Neuronal stem cell (in vitro differentiated cells): ENCODE measurements around the gene TMED3. TPM values are rescaled to one million over a fixed set of nuclear protein-coding genes. Genes with fewer than 3 reads are reported as not detected.
A peak's percentile ranks its signal among the peaks of the same experiment; 100 is the strongest.

ENCODE experiments used
- DNase-seq: peaks from one replicate; pipeline ENCODE4 v3.0.0-alpha.2; 2013; ENCODE audit warnings: low spot score
- H2AFZ ChIP-seq: one replicate; pipeline ENCODE4 v1.6.1; 2013; ENCODE audit warnings: mild to moderate bottlenecking, low read length, inconsistent platforms
- H2AK5ac ChIP-seq: 2 replicates; pipeline ENCODE4 v1.6.1; 2013; ENCODE audit warnings: low read depth, mild to moderate bottlenecking, inconsistent platforms, low read length, moderate library complexity, mixed read lengths
- H2BK120ac ChIP-seq: 2 replicates; pipeline ENCODE4 v1.6.1; 2013; ENCODE audit warnings: low read depth, mild to moderate bottlenecking, inconsistent platforms, low read length, moderate library complexity, mixed read lengths
- H2BK12ac ChIP-seq: one replicate; pipeline ENCODE4 v1.6.1; 2013; ENCODE audit warnings: low read length, inconsistent platforms
- H2BK15ac ChIP-seq: 2 replicates; pipeline ENCODE4 v1.6.1; 2013; ENCODE audit warnings: mild to moderate bottlenecking, low read length, inconsistent platforms, mixed read lengths
- H2BK5ac ChIP-seq: one replicate; pipeline ENCODE4 v1.6.1; 2013; ENCODE audit warnings: inconsistent platforms, mild to moderate bottlenecking, low read length, moderate library complexity
- H3K14ac ChIP-seq: one replicate; pipeline ENCODE4 v1.6.1; 2013; ENCODE audit warnings: low read length, inconsistent platforms
- H3K18ac ChIP-seq: 2 replicates; pipeline ENCODE4 v1.6.1; 2013; ENCODE audit warnings: low read length, inconsistent platforms
- H3K23ac ChIP-seq: 2 replicates; pipeline ENCODE4 v1.6.1; 2013; ENCODE audit warnings: low read depth, mild to moderate bottlenecking, mixed read lengths, low read length, inconsistent platforms; ENCODE audit not compliant: poor library complexity
- H3K27ac ChIP-seq: replicated peaks from 3 replicates; pipeline ENCODE4 v1.5.1; 2013; ENCODE audit warnings: low read length, inconsistent platforms
- H3K27me3 ChIP-seq, 3 experiments: 2 replicates each; pipeline ENCODE4 v1.6.1; 2013; ENCODE audit warnings: low read length in 3 of 3, mild to moderate bottlenecking in 2 of 3, inconsistent platforms in 1 of 3, low read depth in 1 of 3, mixed read lengths in 1 of 3, moderate library complexity in 1 of 3; ENCODE audit not compliant: control insufficient read depth in 3 of 3, insufficient read depth in 3 of 3
- H3K36me3 ChIP-seq, 2 donors: replicated peaks in 1 of 2; 2 replicates each; pipeline ENCODE4 v1.6.1; 2013; ENCODE audit warnings: low read length in 2 of 2; ENCODE audit not compliant: control insufficient read depth in 2 of 2, insufficient read depth in 2 of 2
- H3K4ac ChIP-seq: 2 replicates; pipeline ENCODE4 v1.6.1; 2013; ENCODE audit warnings: inconsistent platforms, mild to moderate bottlenecking, low read length, moderate library complexity
- H3K4me1 ChIP-seq, 2 donors: 1 replicate in 1 of 2; 2 replicates in 1 of 2; pipeline ENCODE4 v1.6.1; 2013; ENCODE audit warnings: low read length in 2 of 2, low read depth in 1 of 2; ENCODE audit not compliant: control insufficient read depth in 2 of 2, insufficient read depth in 1 of 2
- H3K4me2 ChIP-seq: one replicate; pipeline ENCODE4 v1.6.1; 2013; ENCODE audit warnings: mild to moderate bottlenecking, low read length, inconsistent platforms; ENCODE audit not compliant: insufficient read depth, poor library complexity, severe bottlenecking
- H3K4me3 ChIP-seq, 2 donors: 2 replicates each; pipeline ENCODE4 v1.5.1; 2013; ENCODE audit warnings: low read length in 2 of 2, mild to moderate bottlenecking in 2 of 2, inconsistent platforms in 1 of 2, moderate library complexity in 1 of 2
- H3K79me1 ChIP-seq: one replicate; pipeline ENCODE4 v1.6.1; 2013; ENCODE audit warnings: low read depth, mild to moderate bottlenecking, inconsistent platforms, low read length, moderate library complexity
- H3K9ac ChIP-seq: one replicate; pipeline ENCODE4 v1.6.1; 2013; ENCODE audit warnings: mild to moderate bottlenecking, low read depth, low read length, inconsistent platforms; ENCODE audit not compliant: poor library complexity
- H3K9me3 ChIP-seq, 2 donors: replicated peaks in 1 of 2; 2 replicates each; pipeline versions ENCODE3 to v1.6.1; 2013; ENCODE audit warnings: low read length in 2 of 2, mild to moderate bottlenecking in 2 of 2, inconsistent platforms in 1 of 2, low read depth in 1 of 2, mixed read lengths in 1 of 2, moderate library complexity in 1 of 2; ENCODE audit not compliant: control insufficient read depth in 2 of 2, insufficient read depth in 1 of 2
- H4K8ac ChIP-seq: one replicate; pipeline ENCODE4 v1.6.1; 2013; ENCODE audit warnings: low read depth, mild to moderate bottlenecking, inconsistent platforms, low read length, moderate library complexity
- H4K91ac ChIP-seq: one replicate; pipeline ENCODE4 v1.6.1; 2013; ENCODE audit warnings: low read length, low read depth, mild to moderate bottlenecking, inconsistent platforms; ENCODE audit not compliant: poor library complexity
- WGBS, 2 donors: extraction: QIAGEN DNeasy Blood & Tissue Kit; methylation state at CpG; one replicate each; pipeline ENCODE4 v1.1.7; 2013; ENCODE audit warnings: missing lambda C conversion rate in 2 of 2, mixed read lengths in 1 of 2; ENCODE audit not compliant: insufficient read length in 2 of 2, insufficient replicate concordance in 1 of 2; ENCODE audit errors: extremely low coverage in 2 of 2; 5-methylcytosine and 5-hydroxymethylcytosine counted together
- polyA plus RNA-seq, 2 experiments: library from polyadenylated mRNA; stranded (reverse); fragments of 200-250 nt; gene quantifications; one replicate each; pipeline ENCODE4 v1.2.3, GENCODE V29; 2013

TMED3 gene
- 39.1 TPM for polyA plus RNA-seq (2013, experiment 1 of 2)
- polyA plus RNA-seq (2013, experiment 2 of 2), result 38.7 TPM

GRCh38 chr15:79310985-79311900 lies at the start of gene TMED3:
TMED3 (plus strand) TSS chr15:79311112; CDS start chr15:79311250, 138 bp downstream.
- Histone ChIP-seq H3K79me1 (peaks cover 3% of the 10 kb centered on the region), H3K18ac (peak within 1 kb of the TSS; percentile 95), H3K4ac (no peak within 1 kb of the TSS), H3K27me3 (peaks cover 0 to 30% (median 7%) of the 10 kb centered on the region in 3 experiments), H2AK5ac (no peak within 1 kb of the TSS), H4K91ac (no peak within 1 kb of the TSS), H3K27ac (peak within 1 kb of the TSS; percentile 40), H2BK12ac (no peak within 1 kb of the TSS), H3K9me3 (no peaks in the 10 kb centered on the region), H2BK15ac (no peak within 1 kb of the TSS), H3K14ac (peak within 1 kb of the TSS; percentile 51), H4K8ac (no peak within 1 kb of the TSS), H3K9ac (peak within 1 kb of the TSS; percentile 89), H3K36me3 (peaks cover 18 to 34% of the 10 kb centered on the region in 2 donors), H2BK5ac (peak within 1 kb of the TSS; percentile 67), H2AFZ (peak within 1 kb of the TSS; percentile 99), H2BK120ac (no peak within 1 kb of the TSS), H3K4me1 (peaks cover 4 to 6% of the 10 kb centered on the region in 2 donors), H3K23ac (peak within 1 kb of the TSS; percentile 69), H3K4me3 (peak within 1 kb of the TSS; percentile 95 to 98), H3K4me2 (peak within 1 kb of the TSS; percentile 81)
- WGBS, 2 donors, result no CpG with 5 or more reads among the region's 76 CpGs
- DNase-seq, result peak; percentile 80

- Histone ChIP-seq H3K9me3 (no peaks in the 10 kb centered on the region), H3K9ac (no peak overlapping the region), H3K4me3 (no peak overlapping the region), H3K18ac (no peak overlapping the region), H3K27ac (no peak overlapping the region), H3K36me3 (no peaks in the 10 kb centered on the region), H2BK12ac (no peak overlapping the region), H4K8ac (no peak overlapping the region), H3K4ac (no peak overlapping the region), H2AK5ac (no peak overlapping the region), H3K4me2 (no peak overlapping the region), H2BK5ac (no peak overlapping the region), H3K23ac (no peak overlapping the region), H3K27me3 (peaks cover 0 to 14% (median 0%) of the 10 kb centered on the region in 3 experiments), H3K79me1 (no peaks in the 10 kb centered on the region), H3K4me1 (peaks cover 0 to 4% of the 10 kb centered on the region in 2 donors), H4K91ac (no peak overlapping the region), H2BK15ac (no peak overlapping the region), H2AFZ (no peak overlapping the region), H3K14ac (no peak overlapping the region), H2BK120ac (no peak overlapping the region)
- DNase-seq, result no peak
- no CpG with 5 or more reads among the region's 1 CpG for WGBS, 2 donors
These were observed 49.1 kb upstream of the TMED3 start for GRCh38 chr15:79261836-79262235.

DNA sequence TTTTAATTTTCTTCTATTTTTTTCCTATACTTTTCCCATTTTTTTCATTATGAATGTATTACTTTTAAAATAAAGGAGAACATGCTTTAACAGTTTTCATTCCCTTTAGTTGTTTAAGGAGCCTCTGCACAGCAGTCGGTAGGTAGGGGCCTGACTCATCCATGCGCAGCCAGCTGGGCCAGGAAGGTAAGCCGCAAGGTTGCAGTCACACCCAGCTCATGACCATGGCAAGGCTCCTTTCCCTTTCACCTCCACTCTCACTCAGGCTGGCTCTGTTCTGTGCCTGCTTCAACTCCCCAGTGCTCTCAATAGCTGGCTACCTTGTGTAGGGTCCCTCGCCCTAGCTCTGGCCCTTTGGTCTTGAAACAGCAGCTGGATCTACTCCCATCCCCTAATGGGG lies 45.7 kb upstream of the TMED3 start:
- Histone ChIP-seq H3K4me2 (no peak overlapping the region), H4K91ac (no peak overlapping the region), H4K8ac (no peak overlapping the region), H3K9me3 (no peaks in the 10 kb centered on the region), H3K14ac (no peak overlapping the region), H2AFZ (no peak overlapping the region), H3K18ac (no peak overlapping the region), H3K27ac (no peak overlapping the region), H3K27me3 (peaks cover 0 to 14% (median 0%) of the 10 kb centered on the region in 3 experiments), H3K4me3 (no peak overlapping the region), H2BK12ac (no peak overlapping the region), H3K23ac (no peak overlapping the region), H2BK120ac (no peak overlapping the region), H2BK5ac (no peak overlapping the region), H3K79me1 (no peaks in the 10 kb centered on the region), H3K4me1 (peaks cover 0 to 4% of the 10 kb centered on the region in 2 donors), H2AK5ac (no peak overlapping the region), H3K4ac (no peak overlapping the region), H3K9ac (no peak overlapping the region), H2BK15ac (no peak overlapping the region), H3K36me3 (no peaks in the 10 kb centered on the region)
- WGBS, 2 donors, result no CpG with 5 or more reads among the region's 4 CpGs
- DNase-seq, result no peak

DNA sequence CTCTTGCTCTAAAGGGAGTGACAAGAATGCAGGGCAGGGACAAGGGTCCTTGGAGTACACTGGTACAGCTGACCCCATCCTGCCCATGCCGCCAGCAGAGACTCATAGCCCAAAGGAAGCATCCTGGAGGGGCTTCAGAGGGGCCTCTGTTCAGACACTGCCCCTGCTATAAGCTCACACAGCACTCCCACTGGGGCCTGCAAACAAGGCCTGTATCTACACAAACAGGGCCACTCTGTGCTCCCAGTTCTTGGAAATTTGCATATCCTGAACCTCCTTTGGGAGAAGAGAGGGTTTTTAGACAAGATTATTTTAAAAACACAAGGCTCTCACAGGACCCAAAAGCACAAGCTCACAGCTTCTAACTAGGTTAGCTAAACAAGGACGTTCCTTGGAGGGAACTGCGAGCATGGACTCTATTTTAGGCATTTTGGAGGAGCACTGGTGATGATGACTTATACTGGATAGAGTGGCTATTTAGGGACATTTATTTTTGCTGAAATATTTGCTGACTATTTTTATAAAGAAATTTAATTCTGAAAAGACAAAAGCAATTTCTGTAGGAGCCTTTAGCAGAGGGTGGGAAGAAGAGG lies 44.8 kb upstream of the TMED3 start:
- H2BK15ac ChIP-seq, result no peak overlapping the region
- H3K36me3 ChIP-seq, result no peaks in the 10 kb centered on the region
- no peaks in the 10 kb centered on the region for H3K79me1 ChIP-seq
- no peak overlapping the region for H3K27ac ChIP-seq
- DNase-seq, result no peak
- no peak overlapping the region for H3K4me3 ChIP-seq
- no peaks in the 10 kb centered on the region for H3K9me3 ChIP-seq
- H3K14ac ChIP-seq, result no peak overlapping the region
- H3K9ac ChIP-seq, result no peak overlapping the region
- no peak overlapping the region for H2BK120ac ChIP-seq
- H4K91ac ChIP-seq, result no peak overlapping the region
- H4K8ac ChIP-seq, result no peak overlapping the region
- H2BK12ac ChIP-seq, result no peak overlapping the region
- H3K18ac ChIP-seq, result peak overlapping the region; percentile 11
- no peak overlapping the region for H2AFZ ChIP-seq
- H3K4me1 ChIP-seq, result peaks cover 0 to 4% of the 10 kb centered on the region in 2 donors
- H3K23ac ChIP-seq, result no peak overlapping the region
- no peak overlapping the region for H3K4ac ChIP-seq
- H3K4me2 ChIP-seq, result no peak overlapping the region
- H3K27me3 ChIP-seq, result peaks cover 0 to 9% (median 0%) of the 10 kb centered on the region in 3 experiments
- H2BK5ac ChIP-seq, result no peak overlapping the region
- H2AK5ac ChIP-seq, result no peak overlapping the region
- no CpG with 5 or more reads among the region's 3 CpGs for WGBS, 2 donors
